ENCODE results near the gene AEBP1. TPM values are rescaled to one million over a fixed set of nuclear protein-coding genes. Genes with fewer than 3 reads are reported as not detected.

AEBP1 gene
- total and polyA plus RNA-seq, 9 of the 15 experiments (the other 6 are each of a cell fraction or from before 2014, with no cell fraction given): 0.03 to 0.78 (median 0.30) TPM; not detected in 2

GRCh38 chr7:44081266-44081748, 22.8 kb upstream of the AEBP1 start (continued):
- TF ChIP-seq CCNT2 (IDR thresholded peaks at IDR 0.05; ENCODE audit: borderline replicate concordance, extremely low read depth, insufficient read length, low read depth, low read length): peak; percentile 87
- peak; percentile 61; the same call in 1 of the 2 replicates for TF ChIP-seq NBN (IDR thresholded peaks at IDR 0.05; ENCODE audit: low read depth)
- TF ChIP-seq ZNF253 (CRISPR knock-in tag; conservative IDR thresholded peaks at IDR 0.05): no peak
- TF ChIP-seq, protein P1, sequence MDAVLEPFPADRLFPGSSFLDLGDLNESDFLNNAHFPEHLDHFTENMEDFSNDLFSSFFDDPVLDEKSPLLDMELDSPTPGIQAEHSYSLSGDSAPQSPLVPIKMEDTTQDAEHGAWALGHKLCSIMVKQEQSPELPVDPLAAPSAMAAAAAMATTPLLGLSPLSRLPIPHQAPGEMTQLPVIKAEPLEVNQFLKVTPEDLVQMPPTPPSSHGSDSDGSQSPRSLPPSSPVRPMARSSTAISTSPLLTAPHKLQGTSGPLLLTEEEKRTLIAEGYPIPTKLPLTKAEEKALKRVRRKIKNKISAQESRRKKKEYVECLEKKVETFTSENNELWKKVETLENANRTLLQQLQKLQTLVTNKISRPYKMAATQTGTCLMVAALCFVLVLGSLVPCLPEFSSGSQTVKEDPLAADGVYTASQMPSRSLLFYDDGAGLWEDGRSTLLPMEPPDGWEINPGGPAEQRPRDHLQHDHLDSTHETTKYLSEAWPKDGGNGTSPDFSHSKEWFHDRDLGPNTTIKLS (IDR thresholded peaks at IDR 0.05; ENCODE audit: borderline replicate concordance, low read depth): peak; percentile 71; the same call in 1 of the 2 replicates
- no peak for TF ChIP-seq CAMTA2 (CRISPR knock-in tag; conservative IDR thresholded peaks at IDR 0.05)
- TF ChIP-seq GATAD2B (IDR thresholded peaks at IDR 0.05; ENCODE audit: borderline replicate concordance): peak; percentile 79
- TF ChIP-seq PTBP1 (IDR thresholded peaks at IDR 0.05; ENCODE audit: low read depth, low read length): 0 out of 2 replicates have a peak, but pooled peaks have one; percentile 27
- peak; percentile 72; the same call in 1 of the 2 replicates for TF ChIP-seq SMARCE1 (IDR thresholded peaks at IDR 0.05)
- no peak for TF ChIP-seq KLF13 (tag; IDR thresholded peaks at IDR 0.05; ENCODE audit: borderline replicate concordance, low read depth)
- TF ChIP-seq, protein P2, sequence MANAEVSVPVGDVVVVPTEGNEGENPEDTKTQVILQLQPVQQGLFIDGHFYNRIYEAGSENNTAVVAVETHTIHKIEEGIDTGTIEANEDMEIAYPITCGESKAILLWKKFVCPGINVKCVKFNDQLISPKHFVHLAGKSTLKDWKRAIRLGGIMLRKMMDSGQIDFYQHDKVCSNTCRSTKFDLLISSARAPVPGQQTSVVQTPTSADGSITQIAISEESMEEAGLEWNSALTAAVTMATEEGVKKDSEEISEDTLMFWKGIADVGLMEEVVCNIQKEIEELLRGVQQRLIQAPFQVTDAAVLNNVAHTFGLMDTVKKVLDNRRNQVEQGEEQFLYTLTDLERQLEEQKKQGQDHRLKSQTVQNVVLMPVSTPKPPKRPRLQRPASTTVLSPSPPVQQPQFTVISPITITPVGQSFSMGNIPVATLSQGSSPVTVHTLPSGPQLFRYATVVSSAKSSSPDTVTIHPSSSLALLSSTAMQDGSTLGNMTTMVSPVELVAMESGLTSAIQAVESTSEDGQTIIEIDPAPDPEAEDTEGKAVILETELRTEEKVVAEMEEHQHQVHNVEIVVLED (CRISPR knock-in tag; IDR thresholded peaks at IDR 0.05): 0 out of 2 replicates have a peak, but pooled peaks have one; percentile 22
- no peak for TF ChIP-seq BRF1 (IDR thresholded peaks at IDR 0.05; ENCODE audit: borderline replicate concordance, extremely low read depth, insufficient read length)
- TF ChIP-seq, protein P3, sequence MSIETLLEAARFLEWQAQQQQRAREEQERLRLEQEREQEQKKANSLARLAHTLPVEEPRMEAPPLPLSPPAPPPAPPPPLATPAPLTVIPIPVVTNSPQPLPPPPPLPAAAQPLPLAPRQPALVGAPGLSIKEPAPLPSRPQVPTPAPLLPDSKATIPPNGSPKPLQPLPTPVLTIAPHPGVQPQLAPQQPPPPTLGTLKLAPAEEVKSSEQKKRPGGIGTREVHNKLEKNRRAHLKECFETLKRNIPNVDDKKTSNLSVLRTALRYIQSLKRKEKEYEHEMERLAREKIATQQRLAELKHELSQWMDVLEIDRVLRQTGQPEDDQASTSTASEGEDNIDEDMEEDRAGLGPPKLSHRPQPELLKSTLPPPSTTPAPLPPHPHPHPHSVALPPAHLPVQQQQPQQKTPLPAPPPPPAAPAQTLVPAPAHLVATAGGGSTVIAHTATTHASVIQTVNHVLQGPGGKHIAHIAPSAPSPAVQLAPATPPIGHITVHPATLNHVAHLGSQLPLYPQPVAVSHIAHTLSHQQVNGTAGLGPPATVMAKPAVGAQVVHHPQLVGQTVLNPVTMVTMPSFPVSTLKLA (conservative IDR thresholded peaks at IDR 0.05): peak; percentile 88 to 94
- no peak for TF ChIP-seq ZNF23 (CRISPR knock-in tag; IDR thresholded peaks at IDR 0.05)
- TF ChIP-seq, protein P4, sequence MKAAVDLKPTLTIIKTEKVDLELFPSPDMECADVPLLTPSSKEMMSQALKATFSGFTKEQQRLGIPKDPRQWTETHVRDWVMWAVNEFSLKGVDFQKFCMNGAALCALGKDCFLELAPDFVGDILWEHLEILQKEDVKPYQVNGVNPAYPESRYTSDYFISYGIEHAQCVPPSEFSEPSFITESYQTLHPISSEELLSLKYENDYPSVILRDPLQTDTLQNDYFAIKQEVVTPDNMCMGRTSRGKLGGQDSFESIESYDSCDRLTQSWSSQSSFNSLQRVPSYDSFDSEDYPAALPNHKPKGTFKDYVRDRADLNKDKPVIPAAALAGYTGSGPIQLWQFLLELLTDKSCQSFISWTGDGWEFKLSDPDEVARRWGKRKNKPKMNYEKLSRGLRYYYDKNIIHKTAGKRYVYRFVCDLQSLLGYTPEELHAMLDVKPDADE (conservative IDR thresholded peaks at IDR 0.05; ENCODE audit: control insufficient read depth, low read depth, low read length): no peak
- TF ChIP-seq USF2 (CRISPR knock-in tag; IDR thresholded peaks at IDR 0.05): peak; percentile 66
